GM18526 (cell line): ENCODE measurements around the gene ATP8B4.

Source experiments
- POLR2A ChIP-seq: IDR thresholded peaks from 3 replicates; pipeline ENCODE4 v1.6.1; 2011; ENCODE audit not compliant: insufficient read length; ENCODE audit errors: extremely low read depth

Gene ATP8B4

GRCh38 chr15:49895347-49896223 lies 223.4 kb downstream of the ATP8B4 start:
- no peak for TF ChIP-seq POLR2A

GRCh38 chr15:49890689-49891088 lies 228.3 kb downstream of the ATP8B4 start:
- no peak for TF ChIP-seq POLR2A

DNA sequence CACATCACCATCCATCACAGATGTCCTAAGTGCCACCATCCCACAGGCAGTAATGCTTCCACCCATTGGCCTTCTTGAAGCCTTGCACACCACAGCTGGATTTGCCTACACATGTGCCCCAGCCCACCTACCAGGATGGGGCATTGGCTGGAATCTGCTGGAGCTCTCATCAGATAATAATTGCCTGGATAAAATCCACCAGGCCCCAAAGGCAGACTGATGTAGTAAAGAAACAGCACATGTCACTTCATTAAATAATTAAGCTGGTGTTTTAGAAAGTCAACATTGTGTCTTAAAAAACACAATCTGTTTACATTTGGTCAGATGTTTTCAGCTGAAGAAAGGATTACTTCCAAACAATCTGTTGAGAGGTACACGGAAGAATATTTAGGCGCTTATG lies 229.5 kb downstream of the ATP8B4 start:
- TF ChIP-seq POLR2A, result no peak

- TF ChIP-seq POLR2A, result no peak
Observed at GRCh38 chr15:49888734-49889133, 230.3 kb downstream of the ATP8B4 start.

- TF ChIP-seq POLR2A, result no peak
Observed at GRCh38 chr15:49888323-49888693, 230.7 kb downstream of the ATP8B4 start.

DNA sequence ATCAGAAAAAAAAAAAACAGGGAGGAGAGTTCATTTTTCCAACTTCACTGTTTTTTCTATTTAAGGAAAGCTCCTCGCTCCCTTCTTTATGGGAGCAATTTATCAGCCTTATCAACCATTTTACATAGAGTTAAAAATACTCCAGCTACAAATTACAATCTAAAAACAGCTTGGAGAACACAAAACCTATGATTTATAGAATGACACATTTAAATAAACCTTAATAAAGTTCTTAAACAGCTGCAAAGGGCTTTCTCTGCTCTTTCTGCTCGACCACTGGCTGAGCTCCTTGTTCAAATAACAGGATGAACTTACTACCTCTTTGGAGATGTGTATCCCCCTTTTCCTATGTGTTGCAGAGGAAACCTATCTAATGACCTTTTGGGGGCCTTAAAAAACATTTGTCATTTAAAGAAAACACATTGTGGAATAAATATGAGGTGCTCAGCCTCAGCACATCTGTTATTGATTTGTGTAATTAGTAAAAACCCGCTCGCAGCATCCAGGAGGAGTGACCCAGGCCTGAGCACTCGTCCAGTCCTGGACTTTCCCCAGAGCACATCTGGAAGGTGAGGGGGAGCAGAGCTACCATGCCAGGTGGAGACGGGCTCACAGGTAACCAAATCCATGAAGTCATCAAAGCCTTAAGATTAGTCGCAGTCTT lies 231.2 kb downstream of the ATP8B4 start:
- no peak for TF ChIP-seq POLR2A

GRCh38 chr15:49883121-49883520 lies 235.9 kb downstream of the ATP8B4 start:
- TF ChIP-seq POLR2A, result no peak

DNA sequence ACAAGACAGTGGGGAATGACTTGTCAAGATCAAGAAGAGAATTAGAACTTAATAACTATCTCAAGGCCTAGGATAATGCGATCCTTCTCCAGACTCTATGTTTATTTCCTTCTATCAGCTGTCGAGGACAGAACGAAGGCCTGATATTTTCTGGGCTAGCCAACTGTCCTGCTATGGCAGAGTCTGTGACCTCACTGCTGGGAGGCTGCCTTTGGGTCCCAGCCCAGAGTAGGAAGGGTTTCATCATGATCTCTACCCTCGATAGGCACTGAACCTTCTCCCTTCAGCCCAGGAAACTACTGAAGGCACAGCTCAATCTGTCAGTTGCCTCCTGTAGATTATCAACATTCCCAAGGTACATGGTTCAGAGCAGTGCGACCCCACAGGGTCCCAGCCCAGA lies 237.2 kb downstream of the ATP8B4 start:
- no peak for TF ChIP-seq POLR2A

GRCh38 chr15:49881433-49881832 lies 237.6 kb downstream of the ATP8B4 start:
- TF ChIP-seq POLR2A, result no peak

GRCh38 chr15:49877873-49878521 lies 241.0 kb downstream of the ATP8B4 start:
- no peak for TF ChIP-seq POLR2A

DNA sequence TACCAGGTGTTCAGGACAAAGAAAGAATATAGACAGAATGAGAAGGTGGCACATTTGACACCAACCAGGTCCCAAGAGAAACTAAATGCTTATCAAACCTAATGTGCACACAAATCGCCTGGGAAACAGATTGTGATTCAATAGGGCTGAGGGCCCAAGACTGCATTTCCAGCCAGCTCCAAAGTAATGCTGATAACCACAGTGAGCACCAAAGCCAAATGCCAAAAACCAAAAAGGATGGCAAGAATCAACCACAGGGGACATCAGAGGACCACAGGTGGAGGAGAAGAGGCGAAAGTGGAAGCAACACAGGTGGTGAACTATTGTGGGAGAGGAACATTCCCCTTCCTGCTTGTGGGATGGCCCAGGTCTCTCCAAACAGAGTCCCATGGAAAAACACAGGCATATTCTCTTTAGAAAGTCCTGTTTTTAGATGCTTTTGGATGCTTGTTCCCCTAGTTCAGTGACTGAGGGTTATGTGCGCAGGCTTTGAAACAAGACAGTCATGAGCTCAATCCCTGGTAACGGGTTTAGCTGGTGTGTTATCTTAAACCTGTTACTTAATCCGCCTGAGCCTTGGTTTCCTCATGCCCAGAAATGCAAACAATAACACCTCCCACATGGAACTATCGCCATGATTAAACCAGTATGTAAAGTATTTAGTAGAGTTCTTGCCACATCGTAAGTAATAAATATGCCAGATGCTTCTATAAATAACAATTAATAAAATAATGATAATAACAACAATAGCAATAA lies 241.7 kb downstream of the ATP8B4 start:
- no peak for TF ChIP-seq POLR2A

- TF ChIP-seq POLR2A, result no peak
Observed at GRCh38 chr15:49876401-49877038, 242.5 kb downstream of the ATP8B4 start.

- no peak for TF ChIP-seq POLR2A
Observed at GRCh38 chr15:49875392-49875791, 243.6 kb downstream of the ATP8B4 start.

- TF ChIP-seq POLR2A, result no peak
Observed at GRCh38 chr15:49870472-49870871, 248.6 kb downstream of the ATP8B4 start.

GRCh38 chr15:49868348-49868747 lies 250.7 kb downstream of the ATP8B4 start:
- TF ChIP-seq POLR2A, result no peak
